ENCODE data around the gene WFDC5. TPM values are rescaled to one million over a fixed set of nuclear protein-coding genes. Genes with fewer than 3 reads are reported as not detected.
"Not testable (repeated sequence)": the region's sequence is repeated elsewhere in the genome, so short reads cannot be mapped to it uniquely, and the experiment has no call there.

The WFDC5 gene, protein sequence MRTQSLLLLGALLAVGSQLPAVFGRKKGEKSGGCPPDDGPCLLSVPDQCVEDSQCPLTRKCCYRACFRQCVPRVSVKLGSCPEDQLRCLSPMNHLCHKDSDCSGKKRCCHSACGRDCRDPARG
- not detected for total RNA-seq
- long read RNA-seq, donor 1: 0 reads
- long read RNA-seq, donor 2: 0 reads

GRCh38 chr20:45114465-45115385 is at the start of gene WFDC5:
Gene WFDC5, minus strand, starts transcription at chr20:45115174. Its CDS starts 91 bp downstream, at chr20:45115083.
- DNase-seq (no peak), ATAC-seq (no peak)
- intact Hi-C loops (cut with DNase I, micrococcal nuclease): no loop called here
- TF ChIP-seq CTCF (IDR thresholded peaks at IDR 0.05): no peak
- H3K36me3 ChIP-seq (ENCODE audit: low read depth): no peaks in the 10 kb centered on the region
- H3K4me3 ChIP-seq: no peak within 1 kb of the TSS
- H3K9me3 ChIP-seq: no peaks in the 10 kb centered on the region
- H3K4me1 ChIP-seq (ENCODE audit: low read depth): no peaks in the 10 kb centered on the region

DNA sequence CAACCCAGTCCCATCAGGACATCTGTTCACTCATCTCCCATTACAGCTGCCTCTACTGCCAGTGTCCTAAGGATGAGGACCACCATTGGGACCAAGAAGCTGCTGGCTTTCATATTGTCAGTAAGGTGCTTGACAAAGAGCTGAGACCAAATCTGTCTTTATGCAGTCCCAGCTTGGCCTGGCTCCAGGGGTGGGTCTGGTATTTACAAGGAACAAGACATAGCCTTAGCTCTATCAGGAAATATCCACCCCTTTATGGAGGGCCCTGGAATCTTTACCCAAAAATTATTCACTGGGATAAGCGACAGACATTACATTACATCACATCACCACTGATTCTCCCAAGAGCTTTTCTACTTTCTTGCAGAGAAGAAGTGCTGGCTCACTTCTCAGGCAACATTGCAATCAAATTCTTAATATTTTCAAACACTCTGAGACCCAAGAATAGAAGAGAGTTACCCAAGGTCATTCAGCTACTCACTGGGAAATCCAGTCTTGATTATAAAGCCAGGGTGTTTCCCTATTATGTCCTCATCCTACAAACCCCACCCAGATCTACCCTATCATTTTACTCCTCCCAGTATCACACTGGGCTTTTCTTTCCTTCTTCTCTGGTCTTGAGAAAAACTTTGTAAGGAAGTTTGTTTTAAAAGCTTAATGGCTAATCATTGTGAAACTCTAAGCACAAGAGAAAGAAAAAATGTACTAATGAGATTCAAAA is 48.3 kb upstream of the WFDC5 start:
- ATAC-seq (peak; percentile 97), DNase-seq (peak; percentile 83 to 86 (median 85))
- no peak for TF ChIP-seq CTCF (IDR thresholded peaks at IDR 0.05)
- Histone ChIP-seq H3K4me3 (no peak overlapping the region), H3K36me3 (ENCODE audit: low read depth) (no peaks in the 10 kb centered on the region), H3K4me1 (ENCODE audit: low read depth) (peaks cover 8% of the 10 kb centered on the region), H3K9me3 (peaks cover 11% of the 10 kb centered on the region)
- intact Hi-C loops (cut with DNase I, micrococcal nuclease): no loop called here

DNA sequence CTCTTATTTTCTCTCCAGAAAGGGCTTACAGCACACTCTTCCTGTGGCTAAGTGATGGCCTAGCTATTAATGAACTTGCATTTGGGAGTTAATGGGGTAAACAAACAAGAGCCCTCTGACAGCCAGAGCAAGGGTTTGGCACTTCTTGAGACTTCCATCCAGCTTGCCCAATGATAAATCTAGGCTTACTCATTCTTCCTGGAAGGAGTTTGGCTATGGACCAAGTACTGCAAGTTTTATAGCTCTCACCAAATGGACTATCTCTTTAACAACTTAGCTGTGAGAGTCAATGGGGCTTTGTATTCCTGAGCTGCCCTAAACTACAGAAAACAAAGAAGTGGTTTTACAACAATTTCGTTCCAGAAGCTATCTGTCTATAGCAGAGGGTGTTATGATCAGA is 43.0 kb upstream of the WFDC5 start:
- Histone ChIP-seq H3K4me3 (no peak overlapping the region), H3K9me3 (peaks cover 18% of the 10 kb centered on the region), H3K36me3 (ENCODE audit: low read depth) (no peaks in the 10 kb centered on the region), H3K4me1 (ENCODE audit: low read depth) (peaks cover 8% of the 10 kb centered on the region)
- no peak for TF ChIP-seq CTCF (IDR thresholded peaks at IDR 0.05)
- intact Hi-C loops (cut with DNase I, micrococcal nuclease): no loop called here
- ATAC-seq (peak; percentile 98), DNase-seq (peak in 1 of 3 donors; percentile 70)

DNA sequence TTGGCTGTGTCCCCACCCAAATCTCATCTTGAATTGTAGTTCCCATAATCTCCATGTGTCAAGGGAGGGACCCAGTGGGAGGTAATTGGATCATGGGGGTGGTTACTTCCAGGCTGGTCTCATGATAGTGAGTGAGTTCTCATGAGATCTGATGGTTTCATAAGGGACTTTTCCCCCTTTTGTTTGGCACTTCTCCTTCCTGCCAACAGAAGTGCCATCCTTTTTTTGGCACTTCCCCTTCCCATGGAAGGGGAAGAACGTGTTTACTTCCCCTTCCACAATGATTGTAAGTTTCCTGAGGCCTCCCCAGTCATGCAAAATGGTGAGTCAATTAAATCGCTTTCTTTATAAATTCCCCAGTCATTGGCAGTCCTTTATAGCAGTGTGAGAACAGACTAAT is 41.7 kb upstream of the WFDC5 start:
- Histone ChIP-seq H3K4me3 (no peak overlapping the region), H3K9me3 (peaks cover 18% of the 10 kb centered on the region), H3K36me3 (ENCODE audit: low read depth) (no peaks in the 10 kb centered on the region), H3K4me1 (ENCODE audit: low read depth) (peaks cover 4% of the 10 kb centered on the region)
- ATAC-seq (no peak), DNase-seq (no peak)
- intact Hi-C loops (cut with DNase I, micrococcal nuclease): no loop called here
- TF ChIP-seq CTCF (IDR thresholded peaks at IDR 0.05): no peak

DNA sequence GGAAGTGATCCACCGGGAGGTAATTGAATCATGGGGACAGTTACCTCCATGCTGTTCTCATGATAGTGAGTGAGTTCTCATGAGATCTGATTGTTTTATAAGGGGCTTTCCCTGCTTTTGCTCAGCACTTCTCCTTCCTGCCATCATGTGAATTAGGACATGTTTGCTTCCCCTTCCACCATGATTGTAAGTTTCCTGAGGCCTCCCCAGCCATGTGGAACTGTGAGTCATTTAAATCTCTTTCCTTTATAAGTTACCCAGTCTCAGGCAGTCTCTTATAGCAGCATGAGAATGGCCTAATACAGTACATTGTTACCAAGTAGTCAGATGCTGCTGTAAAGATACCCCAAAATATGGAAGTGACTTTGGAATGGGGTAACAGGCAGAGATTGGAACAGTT is 39.8 kb upstream of the WFDC5 start:
- H3K4me1 ChIP-seq (ENCODE audit: low read depth); H3K4me3 ChIP-seq; intact Hi-C loops (cut with DNase I, micrococcal nuclease); H3K36me3 ChIP-seq (ENCODE audit: low read depth); DNase-seq; ATAC-seq: not testable (repeated sequence)
- peaks cover 14% of the 10 kb centered on the region for H3K9me3 ChIP-seq

- no peak for TF ChIP-seq CTCF (IDR thresholded peaks at IDR 0.05)
Observed at GRCh38 chr20:45154183-45154582, 39.2 kb upstream of the WFDC5 start.

More at GRCh38 chr20:45154183-45154582, 39.2 kb upstream of the WFDC5 start:
- Histone ChIP-seq H3K4me1 (ENCODE audit: low read depth) (peaks cover 4% of the 10 kb centered on the region), H3K36me3 (ENCODE audit: low read depth) (no peaks in the 10 kb centered on the region), H3K4me3 (no peak overlapping the region), H3K9me3 (peaks cover 8% of the 10 kb centered on the region)
- no peak for DNase-seq
- no peak for ATAC-seq
- intact Hi-C loops (cut with DNase I, micrococcal nuclease): no loop called here

Data from mucosa of descending colon (tissue), 3 donors.